HG03196 (cell line): ENCODE data around the gene SUPT6H.

Source experiments
- ATAC-seq: cut with Tn5 transposase; IDR thresholded peaks from one replicate; pipeline ENCODE4 v1.9.1; 2021; ENCODE audit not compliant: unreplicated experiment

Gene SUPT6H

DNA sequence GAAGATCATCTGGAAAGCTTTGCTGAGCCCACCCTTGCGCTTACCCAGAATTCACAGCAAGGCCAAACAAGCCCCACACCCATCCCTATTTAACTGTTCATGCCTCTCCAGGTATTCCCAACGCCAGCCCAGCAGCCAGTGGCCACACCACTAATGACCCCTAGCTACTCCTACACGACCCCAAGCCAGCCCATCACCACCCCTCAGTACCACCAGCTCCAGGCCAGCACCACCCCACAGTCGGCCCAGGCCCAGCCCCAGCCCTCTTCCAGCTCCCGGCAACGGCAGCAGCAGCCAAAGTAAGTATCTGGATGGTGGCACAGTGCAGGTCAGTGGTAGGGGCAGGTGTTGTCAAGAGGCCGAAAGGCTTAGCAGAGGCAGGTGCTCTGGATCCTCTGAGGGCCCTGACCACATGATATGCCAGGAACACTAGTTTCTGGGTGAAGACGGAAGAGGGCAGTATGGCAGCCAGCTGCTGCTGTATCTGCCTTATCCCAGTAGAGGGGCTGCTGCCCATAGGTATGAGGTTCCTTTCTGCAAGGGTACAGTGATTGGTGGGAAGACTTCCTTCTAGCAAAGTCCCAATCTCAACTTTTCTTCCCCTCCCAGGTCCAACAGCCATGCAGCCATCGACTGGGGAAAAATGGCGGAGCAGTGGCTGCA, 39.0 kb downstream of the SUPT6H start:
- no peak for ATAC-seq

DNA sequence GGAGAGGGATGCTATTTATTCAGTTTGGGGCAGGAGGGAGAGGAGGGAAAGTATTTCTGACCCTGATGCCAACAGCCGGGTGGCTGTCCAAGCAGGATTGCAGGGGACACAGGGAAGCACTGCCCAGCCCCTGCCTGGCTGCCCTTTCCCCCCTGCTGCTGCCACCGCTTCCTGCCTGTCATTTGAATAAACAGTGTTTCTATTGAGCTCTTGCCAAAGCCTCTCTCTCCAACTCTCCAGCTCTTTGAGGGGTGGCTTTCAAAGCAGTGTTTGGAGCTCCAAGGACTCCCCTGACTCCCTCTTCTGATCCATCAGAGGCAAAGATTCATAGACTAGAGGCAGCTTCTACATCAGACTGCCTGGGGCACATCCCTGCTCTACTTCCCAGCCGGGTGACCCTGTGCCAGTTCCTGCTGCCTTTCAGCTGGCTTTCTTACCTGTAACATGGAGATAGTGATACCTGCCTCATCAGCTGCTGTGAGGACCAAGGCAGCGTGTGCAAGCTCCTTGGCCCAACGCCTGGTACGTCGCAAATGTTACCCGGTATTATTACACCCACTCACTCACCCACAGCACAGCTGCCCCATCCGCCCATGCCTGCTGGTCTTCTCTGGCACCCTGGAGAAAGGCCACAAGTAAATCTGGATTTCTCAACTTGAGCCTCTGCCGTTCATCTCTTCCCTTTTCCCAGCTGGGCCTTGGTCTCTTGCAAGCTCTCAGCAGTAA, 40.2 kb downstream of the SUPT6H start:
- no peak for ATAC-seq

DNA sequence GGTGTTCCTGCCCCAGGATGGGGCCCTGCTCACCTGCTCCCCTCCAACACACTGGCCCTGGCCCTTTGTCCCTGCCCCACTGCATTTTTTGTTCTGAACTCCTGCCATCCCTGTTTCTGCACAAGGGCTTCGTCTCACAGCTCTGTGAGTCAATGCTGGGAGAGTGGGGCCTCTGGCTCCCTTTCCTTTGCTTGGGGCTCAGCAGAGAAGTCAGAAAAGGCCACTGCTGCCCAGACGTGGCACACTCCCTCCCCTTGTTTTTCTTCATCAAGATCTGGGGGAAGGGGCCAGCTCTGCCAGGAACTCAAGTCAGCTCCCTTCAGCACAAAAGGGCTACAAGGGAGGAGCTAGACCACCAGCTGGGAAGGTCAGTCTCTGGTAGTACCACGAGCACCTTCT, 40.7 kb downstream of the SUPT6H start:
- ATAC-seq = no peak

DNA sequence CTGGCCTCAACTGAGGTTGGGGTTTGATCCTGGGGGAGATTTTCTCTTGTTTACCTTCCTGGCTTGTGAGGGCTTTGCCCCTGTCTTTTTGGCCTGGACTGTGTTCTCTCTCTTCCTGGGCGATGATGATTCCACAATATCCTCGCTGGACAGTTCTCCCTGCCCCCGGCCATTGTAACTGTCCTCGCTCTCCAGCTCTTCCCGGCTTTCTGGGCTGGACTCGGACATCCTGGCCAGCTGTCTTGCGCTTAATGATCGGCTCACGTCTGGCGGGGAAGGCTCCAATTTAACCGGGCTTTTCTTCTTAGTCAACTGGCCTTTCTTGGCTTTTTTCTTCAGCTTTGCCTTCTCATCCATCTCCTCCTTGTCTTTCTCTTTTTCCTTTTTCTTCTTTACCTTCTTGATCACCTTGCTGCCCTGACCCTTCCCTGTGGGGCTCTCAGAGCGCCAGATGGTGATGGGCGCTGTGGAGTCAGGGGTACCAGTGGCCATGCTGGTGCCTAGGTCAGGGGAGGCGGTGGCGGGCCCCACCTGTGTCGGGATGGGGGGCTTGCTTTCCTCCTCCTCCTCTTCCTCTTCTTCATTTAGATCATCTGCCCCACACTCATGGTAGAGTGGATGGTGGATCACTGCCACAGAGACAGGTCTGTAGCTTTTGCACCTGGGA, 41.7 kb downstream of the SUPT6H start:
- no peak for ATAC-seq

DNA sequence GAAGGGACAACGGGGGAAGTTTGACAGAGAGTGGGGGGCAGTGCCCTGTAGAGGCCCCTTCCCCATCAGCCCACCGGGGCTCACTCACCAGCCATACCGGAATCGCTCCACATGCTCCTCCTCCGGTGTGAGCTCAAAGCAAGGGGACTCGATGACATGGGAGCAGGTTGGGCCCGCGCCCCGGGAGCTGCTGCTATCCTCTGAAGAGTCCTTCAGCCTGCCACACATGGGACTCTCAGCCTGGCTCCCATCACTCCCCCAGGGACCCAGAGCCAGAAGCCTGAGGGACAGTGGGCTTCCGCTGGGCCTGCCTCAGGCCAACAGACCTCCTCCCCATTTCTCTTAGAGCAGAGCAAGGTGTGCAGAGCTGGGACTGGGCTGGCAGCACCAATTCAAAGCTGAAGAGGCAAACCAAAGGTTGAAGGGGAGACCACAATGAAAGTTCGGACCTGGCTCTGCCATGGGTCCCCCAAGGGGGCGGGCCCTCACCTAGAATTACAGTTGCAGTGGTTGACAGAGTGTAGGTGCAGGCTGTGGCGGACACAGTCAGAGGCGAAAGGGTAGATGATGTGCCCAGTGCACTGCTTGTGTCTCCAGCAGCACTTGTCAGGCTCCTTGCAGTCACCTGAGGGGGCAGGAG, 42.3 kb downstream of the SUPT6H start:
- ATAC-seq = no peak

DNA sequence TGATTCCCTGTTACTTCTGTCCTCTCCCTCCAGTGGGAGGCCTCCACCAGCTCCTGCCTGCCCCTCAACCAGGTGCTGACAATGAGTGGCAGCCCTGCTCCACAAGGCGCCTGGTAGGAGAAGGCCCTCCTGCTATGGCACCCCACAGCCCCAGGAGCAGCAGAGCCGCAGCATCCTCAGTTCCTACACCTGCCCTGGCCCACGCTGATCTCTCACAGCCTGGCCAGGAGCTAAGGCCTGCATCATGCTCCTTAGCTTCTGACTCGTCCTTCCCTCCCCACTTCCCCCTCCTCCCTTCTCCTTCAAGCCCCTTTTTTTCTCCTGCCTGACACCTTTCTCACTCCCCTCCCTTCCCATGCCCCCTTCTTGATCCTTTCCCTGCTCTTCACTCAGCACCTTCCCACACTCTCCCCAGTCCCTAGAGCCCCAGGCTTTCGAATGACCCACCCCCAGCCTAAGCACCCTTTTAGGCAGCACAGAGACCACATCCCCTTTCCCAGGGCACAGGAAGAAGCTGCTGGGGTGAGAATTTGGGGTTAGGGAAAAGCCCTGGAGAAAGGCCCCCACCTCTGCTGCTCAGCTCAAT, 43.2 kb downstream of the SUPT6H start:
- ATAC-seq = no peak

DNA sequence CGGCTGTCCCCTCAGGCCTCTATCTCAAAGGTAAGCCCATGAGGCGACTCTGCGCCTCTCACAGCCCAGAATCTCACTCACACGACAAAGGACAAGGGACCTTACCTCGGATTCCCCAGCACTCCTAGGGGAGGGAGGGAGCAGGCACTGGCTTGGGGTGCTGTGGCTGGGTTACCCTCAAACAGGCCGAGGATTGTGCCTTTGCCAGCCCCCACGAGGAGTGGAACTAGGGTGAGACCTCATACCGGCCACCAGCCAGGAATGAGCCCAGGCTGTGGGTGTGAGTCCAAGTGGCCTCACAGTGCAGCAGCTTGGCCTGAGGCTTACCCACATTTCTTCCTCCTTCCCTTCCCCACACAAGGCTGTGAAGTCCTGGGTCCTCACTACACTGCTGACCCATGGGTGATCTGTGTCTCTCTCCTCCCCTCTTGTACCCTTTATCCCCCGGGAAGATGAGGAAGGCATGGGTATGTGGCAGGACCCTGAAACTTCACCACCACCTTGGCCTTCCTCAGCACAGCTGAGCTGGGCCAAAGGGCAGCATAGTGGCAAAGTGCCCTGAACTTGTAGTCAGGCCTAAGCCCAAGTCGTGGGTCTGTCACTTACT, 43.8 kb downstream of the SUPT6H start:
- no peak for ATAC-seq

DNA sequence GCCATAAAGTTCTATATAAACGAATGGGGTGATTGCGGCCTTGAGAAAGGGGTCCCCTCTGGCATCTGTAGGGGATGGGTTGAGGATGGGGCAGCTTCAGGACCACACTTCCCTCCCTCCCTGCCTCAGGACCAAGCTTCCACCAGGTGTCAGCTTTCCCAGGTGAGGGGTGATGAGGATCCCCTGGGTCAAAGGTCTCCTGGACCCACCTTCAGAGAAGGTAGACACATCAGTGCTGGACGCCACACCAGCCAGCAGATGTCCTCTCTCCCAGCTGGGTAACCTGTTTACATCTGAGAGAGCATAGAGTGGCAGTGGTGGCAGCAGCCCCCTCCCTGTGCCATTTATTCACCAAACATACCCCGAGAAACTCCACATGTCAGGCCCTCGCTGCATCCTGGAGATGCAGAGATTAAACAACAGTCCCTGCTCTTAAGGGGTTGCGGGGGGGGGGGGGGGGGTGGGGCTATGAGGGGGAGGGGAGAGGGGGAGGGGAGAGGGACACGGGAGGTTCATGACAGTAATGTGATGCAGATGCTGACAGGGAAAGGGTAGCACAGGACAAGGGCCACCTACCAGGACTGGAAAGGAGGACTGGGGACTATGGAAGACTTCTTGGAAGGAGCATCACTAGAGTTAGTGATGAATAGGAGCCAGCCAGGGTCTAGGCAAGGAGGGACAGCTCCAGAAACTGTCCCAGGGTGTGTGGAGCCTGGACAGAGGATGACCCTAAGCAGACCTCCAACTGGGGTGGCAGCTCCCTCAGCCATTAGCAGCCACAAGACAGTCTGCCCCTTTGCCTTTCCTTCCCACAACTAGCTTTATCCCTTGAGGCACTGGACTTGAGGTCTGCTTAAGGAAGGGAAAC, 44.7 kb downstream of the SUPT6H start:
- no peak for ATAC-seq

DNA sequence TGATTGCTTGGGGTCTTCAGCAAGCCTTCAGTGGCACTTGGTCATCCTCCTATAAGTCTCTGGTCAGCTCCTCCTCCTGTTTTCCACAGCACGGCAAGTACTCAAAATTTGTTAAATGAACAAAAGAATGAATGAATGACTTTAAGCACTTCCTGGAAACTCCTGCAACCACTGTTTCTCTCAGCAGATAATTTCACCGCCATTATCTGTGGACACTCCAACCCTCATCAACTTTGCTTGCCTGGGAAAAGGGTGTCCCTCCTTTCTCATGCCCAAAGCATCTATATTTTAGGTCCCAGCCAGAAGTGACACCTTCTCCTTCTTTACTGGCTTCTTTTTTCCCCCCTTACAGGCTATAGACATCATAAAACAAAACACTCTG, 45.3 kb downstream of the SUPT6H start:
- no peak for ATAC-seq

DNA sequence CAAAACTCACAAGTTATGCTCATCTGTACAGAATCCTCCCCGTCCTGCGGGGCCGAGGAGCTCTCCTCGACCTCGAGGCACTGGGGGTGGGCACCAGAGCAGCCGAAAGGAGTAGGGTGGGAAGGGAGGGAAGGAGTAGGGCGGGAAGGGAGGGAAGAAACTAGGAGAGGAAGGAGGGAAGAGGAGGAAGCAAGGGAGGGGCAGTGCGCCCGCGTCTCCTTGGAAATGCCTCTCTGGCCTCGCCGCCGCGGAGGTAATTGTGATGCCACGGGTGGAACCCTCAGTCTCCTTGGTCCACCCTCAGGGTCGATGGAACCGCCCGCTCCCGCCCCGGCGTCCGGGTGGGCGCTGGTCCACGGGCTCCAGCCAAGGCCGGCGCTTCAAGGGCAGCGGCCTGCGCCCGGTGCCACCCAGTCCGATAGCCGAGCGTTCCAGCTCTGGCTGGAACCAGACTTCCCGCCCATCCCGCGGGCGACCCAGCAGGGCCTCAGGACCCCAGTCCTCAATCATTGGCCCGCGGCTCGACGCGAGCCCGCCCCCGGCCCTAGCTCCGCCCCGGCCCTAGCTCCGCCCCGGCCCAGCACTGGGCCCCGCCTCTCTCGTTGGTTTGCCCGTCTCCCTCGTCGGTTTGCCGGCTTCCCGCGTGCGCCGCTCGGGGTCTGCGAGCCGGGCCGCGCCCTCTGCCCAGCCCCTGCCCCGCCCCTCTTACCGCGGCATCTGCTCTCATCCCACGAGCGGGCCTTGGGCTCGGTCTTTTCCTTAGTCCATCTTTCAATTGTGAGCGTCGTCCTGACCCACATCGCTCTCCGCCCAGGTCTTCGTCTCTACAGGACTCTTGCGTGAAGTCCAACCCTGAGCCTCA, 49.1 kb downstream of the SUPT6H start:
- ATAC-seq = peak; percentile 65

DNA sequence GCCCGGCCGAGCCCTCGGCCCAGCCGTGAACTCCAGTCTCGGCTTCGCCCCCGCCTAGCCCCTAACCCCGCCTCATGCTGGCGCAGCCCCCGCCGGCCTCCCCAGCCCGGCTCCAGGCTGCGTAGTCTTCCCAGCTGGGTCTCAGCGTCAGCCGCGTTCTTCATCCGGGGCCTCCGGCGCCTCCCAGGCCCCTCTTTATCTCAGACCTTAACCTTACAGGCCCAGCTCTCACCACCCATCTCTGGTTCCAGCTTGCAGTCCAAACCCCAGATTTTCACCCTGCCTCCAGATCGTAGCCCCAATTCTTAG, 49.7 kb downstream of the SUPT6H start, which contains the start of gene PROCA1:
PROCA1 (minus strand) TSS at position 166 of the 309 bp plus-strand sequence. CDS start 228 bp downstream, outside the sequence.
- ATAC-seq = no peak

DNA sequence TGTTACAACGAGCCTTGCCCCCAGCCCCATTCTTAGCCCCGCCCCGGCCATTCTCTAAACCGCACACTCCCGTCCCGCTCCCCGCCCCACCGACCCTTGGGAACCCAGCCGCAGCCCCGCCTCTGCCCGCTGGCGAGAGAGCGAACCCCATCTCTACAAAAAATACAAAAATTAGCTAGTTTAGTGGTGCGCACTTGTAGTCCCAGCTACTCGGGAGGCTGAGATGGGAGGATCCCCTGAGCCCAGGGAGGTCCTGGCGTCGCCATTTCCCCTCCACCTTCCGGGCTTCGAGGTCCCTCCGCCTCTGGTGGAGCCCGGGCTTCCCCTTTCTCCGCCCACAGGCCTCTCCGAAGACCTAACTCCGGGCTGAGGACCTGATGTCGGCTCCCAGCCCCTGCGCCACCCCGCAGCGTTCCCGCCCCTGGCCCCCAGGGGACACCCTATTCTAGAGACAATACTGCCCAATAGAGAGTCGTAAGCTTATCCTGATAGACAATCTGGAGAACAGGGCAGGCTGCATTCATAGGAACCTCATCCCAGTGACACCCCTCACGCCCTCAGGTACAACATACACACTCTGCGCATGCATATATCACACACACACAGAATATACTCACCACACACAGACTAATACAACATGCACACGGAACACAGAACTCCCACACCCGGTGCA, 50.2 kb downstream of the SUPT6H start:
- no peak for ATAC-seq

DNA sequence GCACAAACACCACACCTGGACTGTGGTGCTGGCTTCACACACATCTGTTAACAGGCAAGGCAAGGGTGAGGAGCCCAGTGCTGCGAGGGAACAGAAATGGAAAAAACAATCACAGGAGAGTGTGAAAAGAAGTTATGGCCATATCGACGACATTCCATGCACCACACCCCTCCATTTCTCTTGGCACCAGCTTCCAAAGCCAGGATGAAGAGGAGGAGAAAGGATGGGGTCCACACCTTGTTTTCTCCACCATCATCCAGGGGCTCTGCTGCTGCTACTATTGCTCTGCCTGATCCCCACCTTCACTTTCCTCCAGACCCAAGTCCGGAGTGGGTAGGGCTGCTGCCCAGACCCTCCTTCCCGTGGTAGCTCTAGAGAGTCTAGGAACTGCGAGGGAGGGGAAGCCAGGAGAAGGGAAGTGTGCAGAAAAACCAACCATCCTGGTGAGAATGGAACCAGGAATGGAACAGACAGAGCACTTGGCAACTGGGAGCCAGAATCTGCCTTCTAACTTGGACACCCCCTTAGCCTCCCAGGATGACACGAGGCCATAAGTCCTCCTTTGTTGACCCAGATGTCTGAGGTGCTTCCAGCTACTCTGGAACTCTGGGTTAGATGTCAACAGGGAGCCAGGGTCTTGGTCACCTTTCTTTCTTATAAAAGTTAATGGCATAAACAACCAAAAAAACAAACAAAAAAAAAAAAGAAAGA, 50.9 kb downstream of the SUPT6H start:
- no peak for ATAC-seq

DNA sequence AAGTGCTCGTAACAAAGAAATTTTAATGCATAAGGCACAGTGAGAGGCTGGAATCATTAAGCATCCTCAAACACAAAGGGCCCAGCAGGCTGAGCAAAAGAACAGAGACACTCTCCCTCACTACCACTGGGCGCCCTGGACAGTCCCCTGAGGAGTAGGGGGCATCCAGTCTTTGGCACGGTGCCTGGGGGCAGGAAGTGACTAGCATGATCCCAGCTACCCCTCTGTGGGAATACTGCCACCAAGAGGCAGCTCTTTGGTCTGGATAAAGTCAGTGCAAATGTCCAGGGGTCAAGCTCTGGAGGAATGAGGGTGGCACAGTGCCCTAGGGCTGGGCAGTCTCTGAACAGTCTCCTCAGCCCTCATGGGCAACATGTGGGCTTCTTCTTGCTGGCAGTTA, 52.3 kb downstream of the SUPT6H start:
- ATAC-seq = no peak

DNA sequence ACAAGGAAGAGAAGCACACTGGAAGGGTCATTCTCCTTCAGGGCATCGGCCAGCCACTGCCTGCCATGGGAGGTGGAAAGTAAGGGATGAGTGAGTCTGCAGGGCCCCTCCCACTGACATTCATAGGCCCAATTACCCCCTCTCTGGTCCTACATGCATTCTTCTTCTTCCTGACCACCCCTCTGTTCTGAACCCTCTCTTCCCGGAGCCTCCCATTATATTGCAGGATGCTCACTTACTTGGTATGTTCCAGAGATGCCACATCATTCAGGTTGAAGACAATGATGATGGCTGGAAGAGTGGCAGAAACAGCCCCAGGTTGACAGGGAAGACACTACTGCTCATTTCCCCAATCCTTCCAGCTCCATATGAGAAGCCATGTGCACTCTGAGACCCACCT, 53.2 kb downstream of the SUPT6H start:
- ATAC-seq = no peak

DNA sequence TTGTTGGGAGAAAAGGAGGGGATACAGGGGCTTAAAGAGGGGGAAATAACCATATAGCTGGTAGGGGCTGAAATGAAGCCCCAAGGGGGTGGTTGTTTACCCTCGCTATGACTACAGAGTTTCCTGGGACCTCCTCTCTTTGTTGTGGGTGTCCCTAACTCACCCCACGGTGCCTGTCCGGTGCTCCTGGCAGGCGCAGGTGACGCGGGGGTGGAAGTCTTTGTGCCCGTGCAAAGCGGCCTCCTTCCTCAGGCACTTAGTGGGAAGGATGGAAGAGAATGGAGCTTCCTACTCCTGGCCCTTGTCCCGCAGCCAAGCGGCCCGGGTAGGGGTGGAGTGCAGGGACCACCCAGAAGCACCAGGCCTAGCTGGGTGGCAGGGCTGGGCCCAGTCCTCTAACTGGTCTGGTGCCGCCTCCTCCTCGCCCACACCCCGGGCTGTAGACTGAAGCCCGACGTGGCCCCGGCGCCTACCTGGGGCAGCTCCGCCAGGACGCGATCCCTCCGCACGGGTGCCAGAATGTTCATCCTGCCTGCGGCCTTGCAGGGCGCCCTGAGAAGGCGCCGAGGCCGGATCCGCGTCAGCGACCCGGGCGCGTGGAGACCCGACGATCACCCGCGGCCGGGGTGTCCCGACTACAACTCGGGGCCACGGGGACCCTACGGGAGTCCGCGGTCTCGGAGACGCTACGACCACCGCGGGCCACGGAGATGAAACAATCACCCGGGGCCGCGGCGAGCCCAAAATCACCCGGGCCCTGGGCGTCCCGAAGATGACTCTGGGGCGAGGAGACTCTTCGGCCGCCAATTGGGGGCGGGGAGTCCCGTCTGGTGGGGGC, 55.0 kb downstream of the SUPT6H start:
- ATAC-seq = no peak
